Myocyte (in vitro differentiated cells): ENCODE results near the gene CTPS1. TPM values are rescaled to one million over a fixed set of nuclear protein-coding genes. Genes with fewer than 3 reads are reported as not detected.
A peak's percentile ranks its signal among the peaks of the same experiment; 100 is the strongest.

Experiments used
- DNase-seq: peaks from one replicate; pipeline ENCODE4 v3.0.0-alpha.2; 2012; ENCODE audit warnings: low read depth
- total RNA-seq: library from RNA; depleted of rRNA; stranded (reverse); fragments of >200 nt; gene quantifications from 2 replicates; pipeline ENCODE4 v1.2.3, GENCODE V29; 2014

CTPS1 gene
- total RNA-seq, 1 donor from 2014 or later: 19.8 TPM

GRCh38 chr1:40989066-40989465 is 9.6 kb downstream of the CTPS1 start:
- no peak for DNase-seq

- no peak for DNase-seq
These were observed 17.6 kb downstream of the CTPS1 start for GRCh38 chr1:40997096-40997495.

- no peak for DNase-seq
These were observed 19.2 kb downstream of the CTPS1 start for GRCh38 chr1:40998668-40999067.

GRCh38 chr1:41003127-41003639 is 23.7 kb downstream of the CTPS1 start:
- DNase-seq: no peak

GRCh38 chr1:41003640-41004220 is 24.2 kb downstream of the CTPS1 start:
- peak; percentile 100 for DNase-seq

GRCh38 chr1:41005876-41006275 is 26.4 kb downstream of the CTPS1 start:
- DNase-seq: no peak

- DNase-seq: no peak
These were observed 27.7 kb downstream of the CTPS1 start for GRCh38 chr1:41006942-41007865.

- DNase-seq: no peak
These were observed 30.0 kb downstream of the CTPS1 start for GRCh38 chr1:41009466-41009865.

GRCh38 chr1:41010345-41010744 is 30.8 kb downstream of the CTPS1 start:
- DNase-seq: no peak

- no peak for DNase-seq
These were observed 33.5 kb downstream of the CTPS1 start for GRCh38 chr1:41013024-41013423.

- no peak for DNase-seq
These were observed 34.3 kb downstream of the CTPS1 start for GRCh38 chr1:41013796-41014195.

GRCh38 chr1:41014871-41015270 is 35.4 kb downstream of the CTPS1 start:
- DNase-seq: no peak

GRCh38 chr1:41015281-41015896 is 35.9 kb downstream of the CTPS1 start:
- no peak for DNase-seq

- no peak for DNase-seq
These were observed 36.5 kb downstream of the CTPS1 start for GRCh38 chr1:41015897-41016470.

- no peak for DNase-seq
These were observed 37.9 kb downstream of the CTPS1 start for GRCh38 chr1:41017141-41018017.

GRCh38 chr1:41018018-41018410 is 38.5 kb downstream of the CTPS1 start:
- DNase-seq: no peak

- no peak for DNase-seq
These were observed 39.9 kb downstream of the CTPS1 start for GRCh38 chr1:41019353-41019745.

GRCh38 chr1:41020109-41020576 is 40.6 kb downstream of the CTPS1 start:
- DNase-seq: no peak

- DNase-seq: no peak
These were observed 41.2 kb downstream of the CTPS1 start for GRCh38 chr1:41020654-41021053.

- peak; percentile 38 for DNase-seq
These were observed 42.2 kb downstream of the CTPS1 start, which contains the start of gene SLFNL1 for GRCh38 chr1:41021526-41022308. SLFNL1 (minus strand) TSS chr1:41021725; CDS start chr1:41020660, 1,065 bp downstream.
